Endothelial cell (in vitro differentiated cells): Measurements from ENCODE around the gene HMX2. TPM values are rescaled to one million over a fixed set of nuclear protein-coding genes. Genes with fewer than 3 reads are reported as not detected.
A peak's percentile ranks its signal among the peaks of the same experiment; 100 is the strongest.

ENCODE experiments used
- DNase-seq: peaks from one replicate; pipeline ENCODE4 v3.0.0; 2021; ENCODE audit warnings: low spot score
- H3K27ac Mint-ChIP-seq: one replicate; pipeline ENCODE4 v1.8.0; 2021; ENCODE audit warnings: mixed read lengths, inconsistent platforms; ENCODE audit not compliant: unreplicated experiment
- H3K27me3 Mint-ChIP-seq: one replicate; pipeline ENCODE4 v1.8.0; 2021; ENCODE audit warnings: mild to moderate bottlenecking, moderate library complexity, mixed read lengths, inconsistent platforms; ENCODE audit not compliant: unreplicated experiment
- H3K36me3 Mint-ChIP-seq: one replicate; pipeline ENCODE4 v1.8.0; 2021; ENCODE audit warnings: mild to moderate bottlenecking, low read depth, mixed read lengths, inconsistent platforms; ENCODE audit not compliant: unreplicated experiment
- H3K4me1 Mint-ChIP-seq: one replicate; pipeline ENCODE4 v1.8.0; 2021; ENCODE audit warnings: mild to moderate bottlenecking, mixed read lengths, inconsistent platforms; ENCODE audit not compliant: unreplicated experiment
- H3K4me3 Mint-ChIP-seq: one replicate; pipeline ENCODE4 v1.8.0; 2021; ENCODE audit warnings: mild to moderate bottlenecking, mixed read lengths, inconsistent platforms; ENCODE audit not compliant: unreplicated experiment
- H3K9me3 Mint-ChIP-seq: one replicate; pipeline ENCODE4 v1.8.0; 2021; ENCODE audit warnings: mixed read lengths, inconsistent platforms; ENCODE audit not compliant: unreplicated experiment
- CTCF ChIP-seq: fragments of 200-600 bp; sonication (generic); IDR thresholded peaks from one replicate; pipeline ENCODE4 v1.5.0; 2021; ENCODE audit warnings: antibody characterized with exemption; ENCODE audit not compliant: unreplicated experiment
- total RNA-seq: library from RNA; stranded (reverse); fragmentation: NEBNext Ultra II Directional; extraction: Animal tissue kit (Norgen Biotek cat#: 25700); gene quantifications from one replicate; pipeline ENCODE4 v1.2.1, GENCODE V29; 2021; ENCODE audit not compliant: unreplicated experiment

Gene HMX2
- total RNA-seq, 1 donor from 2014 or later = not detected

DNA sequence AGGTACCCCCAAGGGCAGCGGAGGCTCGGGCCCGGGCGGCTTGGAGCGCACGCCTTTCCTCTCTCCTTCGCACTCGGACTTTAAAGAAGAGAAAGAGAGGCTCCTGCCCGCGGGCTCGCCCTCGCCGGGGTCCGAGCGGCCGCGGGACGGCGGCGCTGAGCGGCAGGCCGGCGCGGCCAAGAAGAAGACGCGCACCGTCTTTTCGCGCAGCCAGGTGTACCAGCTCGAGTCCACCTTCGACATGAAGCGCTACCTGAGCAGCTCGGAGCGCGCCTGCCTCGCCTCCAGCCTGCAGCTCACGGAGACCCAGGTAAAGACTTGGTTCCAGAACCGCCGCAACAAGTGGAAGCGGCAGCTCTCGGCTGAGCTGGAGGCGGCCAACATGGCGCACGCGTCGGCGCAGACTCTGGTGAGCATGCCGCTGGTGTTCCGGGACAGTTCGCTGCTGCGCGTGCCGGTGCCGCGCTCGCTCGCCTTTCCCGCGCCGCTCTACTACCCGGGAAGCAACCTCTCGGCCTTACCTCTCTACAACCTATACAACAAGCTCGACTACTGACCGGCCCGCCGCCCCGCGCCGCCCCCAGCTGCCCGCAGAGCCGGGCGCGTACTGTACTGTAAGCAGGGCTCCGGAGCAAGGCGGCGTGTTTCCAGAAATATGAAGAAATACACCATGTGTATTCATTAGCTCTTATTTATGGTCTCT is 1.8 kb downstream of the HMX2 start:
- H3K4me1 Mint-ChIP-seq = peaks cover 37% of the 10 kb centered on the region
- DNase-seq = peak; percentile 57
- H3K4me3 Mint-ChIP-seq = peak overlapping the region; percentile 85
- H3K27me3 Mint-ChIP-seq = peaks cover 22% of the 10 kb centered on the region
- peak overlapping the region; percentile 64 for H3K27ac Mint-ChIP-seq
- no peaks in the 10 kb centered on the region for H3K9me3 Mint-ChIP-seq
- no peaks in the 10 kb centered on the region for H3K36me3 Mint-ChIP-seq
- TF ChIP-seq CTCF = no peak

DNA sequence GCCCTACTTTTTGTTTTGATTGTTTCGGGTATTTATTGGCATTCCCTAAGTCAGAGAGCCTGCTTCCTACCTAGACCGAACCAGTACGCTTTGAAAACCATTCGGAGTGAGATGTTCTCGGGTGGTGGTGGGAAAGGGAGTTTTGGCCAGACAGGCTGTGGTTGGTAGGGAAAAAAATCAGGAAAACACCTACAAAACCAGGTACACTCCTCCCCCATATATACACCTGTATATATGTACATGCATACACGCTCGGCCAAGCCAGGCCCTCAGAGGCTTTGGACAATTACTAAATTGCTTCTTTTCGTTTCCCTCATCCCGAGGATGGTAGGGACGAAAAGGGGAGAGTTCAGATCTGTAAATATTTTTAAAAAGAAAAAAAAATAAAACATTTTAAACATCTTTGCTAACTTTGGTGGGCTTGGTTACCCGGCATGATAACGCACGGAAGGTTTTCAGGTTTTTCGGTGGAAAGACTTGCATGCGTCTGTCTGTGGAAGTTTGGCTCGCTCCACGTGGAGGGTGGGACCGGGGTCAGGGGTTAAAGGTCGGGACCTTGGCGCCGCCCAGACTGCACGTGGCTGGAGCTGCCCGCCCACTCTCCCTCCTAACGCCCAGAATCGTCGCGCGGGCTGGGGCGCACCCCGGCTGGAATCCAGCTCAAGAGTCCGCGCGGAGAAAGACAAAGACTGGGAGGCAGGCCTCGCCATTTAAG is 2.5 kb downstream of the HMX2 start:
- H3K4me1 Mint-ChIP-seq = peaks cover 38% of the 10 kb centered on the region
- H3K36me3 Mint-ChIP-seq = no peaks in the 10 kb centered on the region
- peak overlapping the region; percentile 85 for H3K4me3 Mint-ChIP-seq
- peak overlapping the region; percentile 64 for H3K27ac Mint-ChIP-seq
- TF ChIP-seq CTCF = no peak
- H3K27me3 Mint-ChIP-seq = peaks cover 24% of the 10 kb centered on the region
- H3K9me3 Mint-ChIP-seq = no peaks in the 10 kb centered on the region
- no peak for DNase-seq

GRCh38 chr10:123150986-123151736 is 3.2 kb downstream of the HMX2 start:
- Mint-ChIP-seq H3K27me3 (peaks cover 20% of the 10 kb centered on the region), H3K4me1 (peaks cover 36% of the 10 kb centered on the region), H3K27ac (no peak overlapping the region), H3K36me3 (peaks cover 2% of the 10 kb centered on the region), H3K4me3 (peak overlapping the region; percentile 51), H3K9me3 (no peaks in the 10 kb centered on the region)
- TF ChIP-seq CTCF = no peak
- peak; percentile 48 for DNase-seq

GRCh38 chr10:123151737-123152135 is 3.8 kb downstream of the HMX2 start:
- H3K4me3 Mint-ChIP-seq = peak overlapping the region; percentile 51

More at GRCh38 chr10:123151737-123152135, 3.8 kb downstream of the HMX2 start:
- H3K4me1 Mint-ChIP-seq = peaks cover 36% of the 10 kb centered on the region
- TF ChIP-seq CTCF = no peak
- H3K9me3 Mint-ChIP-seq = no peaks in the 10 kb centered on the region
- H3K27me3 Mint-ChIP-seq = peaks cover 18% of the 10 kb centered on the region
- no peak overlapping the region for H3K27ac Mint-ChIP-seq
- no peak for DNase-seq
- H3K36me3 Mint-ChIP-seq = peaks cover 5% of the 10 kb centered on the region
